Cardiac muscle cell (in vitro differentiated cells and primary cell): ENCODE results near the gene HHAT. TPM values are rescaled to one million over a fixed set of nuclear protein-coding genes. Genes with fewer than 3 reads are reported as not detected.

Experiments
- DNase-seq, 2 donors: peaks; one replicate each; pipeline versions ENCODE4 v3.0.0 to v3.0.0-alpha.2; 2010 to 2017; ENCODE audit warnings: low read depth in 1 of 2, low spot score in 1 of 2
- H3K27ac ChIP-seq: fragments of 200-600 bp; sonication (generic); 2 replicates; pipeline ENCODE4 v1.5.1; 2016
- H3K27me3 ChIP-seq: fragments of 200-600 bp; sonication (generic); 2 replicates; pipeline ENCODE4 v1.6.0; 2016; ENCODE audit warnings: control low read depth
- H3K36me3 ChIP-seq: fragments of 200-600 bp; sonication (generic); 2 replicates; pipeline ENCODE4 v1.5.1; 2016; ENCODE audit warnings: control low read depth
- H3K4me1 ChIP-seq: fragments of 200-600 bp; sonication (generic); 2 replicates; pipeline ENCODE4 v1.8.1; 2017; ENCODE audit warnings: low read depth, mild to moderate bottlenecking, mixed run types
- H3K4me3 ChIP-seq: fragments of 200-600 bp; sonication (generic); 2 replicates; pipeline ENCODE4 v1.5.1; 2016; ENCODE audit warnings: mild to moderate bottlenecking
- H3K9me3 ChIP-seq: fragments of 200-600 bp; sonication (generic); 2 replicates; pipeline ENCODE4 v1.5.1; 2017; ENCODE audit warnings: low read depth, mild to moderate bottlenecking, control low read depth
- polyA plus RNA-seq: library from polyadenylated mRNA; unstranded; fragments of >200 nt; fragmentation: Nextera tagmentation; extraction: Ambion mirVana; gene quantifications from 2 replicates; pipeline ENCODE4 v1.2.1, GENCODE V29; 2016
- total RNA-seq: library from RNA; depleted of rRNA; stranded (reverse); fragments of >200 nt; gene quantifications from 2 replicates; pipeline ENCODE4 v1.2.3, GENCODE V29; 2016
- TF ChIP-seq, protein P1 (sequence below): IDR thresholded peaks from 2 replicates; pipeline ENCODE4 v1.5.1; 2012; ENCODE audit warnings: low read depth, mild to moderate bottlenecking, low read length

Gene HHAT
- total and polyA plus RNA-seq, 2 experiments from 2014 or later, result 3.6 to 8.4 TPM

DNA sequence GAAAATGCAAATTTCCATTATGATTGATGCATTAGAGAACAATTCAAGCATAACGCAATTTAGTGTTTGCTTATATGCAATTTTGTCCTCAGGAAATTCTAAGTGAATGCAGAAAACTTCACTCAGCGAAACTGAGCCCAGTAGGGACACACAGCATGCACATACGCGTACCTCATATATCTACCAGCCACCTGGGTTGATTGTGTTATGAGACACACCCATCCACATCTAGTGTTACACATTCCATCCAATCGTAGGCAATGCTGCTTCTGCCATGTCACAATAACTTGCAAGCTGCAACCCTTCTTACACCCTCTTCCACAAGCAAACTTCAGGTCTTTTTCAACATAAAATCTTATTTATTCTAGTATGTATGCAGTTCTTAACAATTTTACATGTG is 312.9 kb downstream of the HHAT start:
- H3K4me3 ChIP-seq, result no peak overlapping the region
- no peaks in the 10 kb centered on the region for H3K9me3 ChIP-seq
- H3K27me3 ChIP-seq, result no peaks in the 10 kb centered on the region
- H3K27ac ChIP-seq, result no peak overlapping the region
- H3K36me3 ChIP-seq, result no peaks in the 10 kb centered on the region
- TF ChIP-seq, protein P1, sequence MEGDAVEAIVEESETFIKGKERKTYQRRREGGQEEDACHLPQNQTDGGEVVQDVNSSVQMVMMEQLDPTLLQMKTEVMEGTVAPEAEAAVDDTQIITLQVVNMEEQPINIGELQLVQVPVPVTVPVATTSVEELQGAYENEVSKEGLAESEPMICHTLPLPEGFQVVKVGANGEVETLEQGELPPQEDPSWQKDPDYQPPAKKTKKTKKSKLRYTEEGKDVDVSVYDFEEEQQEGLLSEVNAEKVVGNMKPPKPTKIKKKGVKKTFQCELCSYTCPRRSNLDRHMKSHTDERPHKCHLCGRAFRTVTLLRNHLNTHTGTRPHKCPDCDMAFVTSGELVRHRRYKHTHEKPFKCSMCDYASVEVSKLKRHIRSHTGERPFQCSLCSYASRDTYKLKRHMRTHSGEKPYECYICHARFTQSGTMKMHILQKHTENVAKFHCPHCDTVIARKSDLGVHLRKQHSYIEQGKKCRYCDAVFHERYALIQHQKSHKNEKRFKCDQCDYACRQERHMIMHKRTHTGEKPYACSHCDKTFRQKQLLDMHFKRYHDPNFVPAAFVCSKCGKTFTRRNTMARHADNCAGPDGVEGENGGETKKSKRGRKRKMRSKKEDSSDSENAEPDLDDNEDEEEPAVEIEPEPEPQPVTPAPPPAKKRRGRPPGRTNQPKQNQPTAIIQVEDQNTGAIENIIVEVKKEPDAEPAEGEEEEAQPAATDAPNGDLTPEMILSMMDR, result no peak
- peaks cover 8% of the 10 kb centered on the region for H3K4me1 ChIP-seq
- DNase-seq, result no peak

- H3K9me3 ChIP-seq, result no peaks in the 10 kb centered on the region
- peaks cover 8% of the 10 kb centered on the region for H3K4me1 ChIP-seq
- peak overlapping the region; percentile 25 for H3K27ac ChIP-seq
- no peak for DNase-seq
- H3K4me3 ChIP-seq, result no peak overlapping the region
- TF ChIP-seq, protein P1, result no peak
- H3K27me3 ChIP-seq, result no peaks in the 10 kb centered on the region
- H3K36me3 ChIP-seq, result no peaks in the 10 kb centered on the region
Measured at GRCh38 chr1:210645582-210646257, 317.0 kb downstream of the HHAT start.

DNA sequence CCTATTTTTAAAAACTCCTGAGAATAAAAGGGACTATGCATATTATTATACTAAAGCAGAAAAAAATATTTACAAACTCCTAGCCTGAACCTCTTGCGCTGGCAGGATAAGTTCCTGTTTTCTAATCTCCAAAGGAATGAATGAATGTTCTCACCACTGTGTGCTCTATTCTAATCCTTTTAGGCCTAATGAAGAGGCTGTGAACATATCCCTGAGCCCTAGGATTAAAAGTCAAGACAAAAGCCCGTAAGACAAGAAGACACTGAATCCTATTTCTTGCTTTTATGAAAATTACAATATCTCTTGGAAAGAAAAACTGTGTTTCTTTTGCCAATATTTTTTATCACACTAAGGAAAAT is 317.5 kb downstream of the HHAT start:
- H3K9me3 ChIP-seq, result no peaks in the 10 kb centered on the region
- DNase-seq, result no peak
- TF ChIP-seq, protein P1, result no peak
- H3K27me3 ChIP-seq, result no peaks in the 10 kb centered on the region
- peak overlapping the region; percentile 25 for H3K27ac ChIP-seq
- no peaks in the 10 kb centered on the region for H3K36me3 ChIP-seq
- H3K4me3 ChIP-seq, result no peak overlapping the region
- H3K4me1 ChIP-seq, result peaks cover 8% of the 10 kb centered on the region

- H3K4me3 ChIP-seq, result no peak overlapping the region
- H3K4me1 ChIP-seq, result peaks cover 8% of the 10 kb centered on the region
- H3K27me3 ChIP-seq, result no peaks in the 10 kb centered on the region
- no peaks in the 10 kb centered on the region for H3K36me3 ChIP-seq
- peak in 1 of 2 donors; percentile 70 for DNase-seq
- TF ChIP-seq, protein P1, result no peak
- H3K27ac ChIP-seq, result no peak overlapping the region
- no peaks in the 10 kb centered on the region for H3K9me3 ChIP-seq
Measured at GRCh38 chr1:210647406-210648333, 319.0 kb downstream of the HHAT start.

- H3K36me3 ChIP-seq, result no peaks in the 10 kb centered on the region
- no peaks in the 10 kb centered on the region for H3K9me3 ChIP-seq
- peaks cover 8% of the 10 kb centered on the region for H3K4me1 ChIP-seq
- TF ChIP-seq, protein P1, result no peak
- H3K27ac ChIP-seq, result no peak overlapping the region
- H3K4me3 ChIP-seq, result no peak overlapping the region
- no peaks in the 10 kb centered on the region for H3K27me3 ChIP-seq
- no peak for DNase-seq
Measured at GRCh38 chr1:210648588-210649269, 320.0 kb downstream of the HHAT start.
